KMS-11 (cell line): ENCODE results near the gene PGM1.

Source experiments
- H2AFZ ChIP-seq: fragments of 200-600 bp; sonication (generic); 2 replicates; pipeline ENCODE4 v1.6.1; 2016; ENCODE audit warnings: antibody characterized with exemption, mixed run types, low read depth
- H3K27ac ChIP-seq: fragments of 200-600 bp; sonication (generic); 2 replicates; pipeline ENCODE4 v1.6.1; 2016; ENCODE audit warnings: mild to moderate bottlenecking, mixed run types
- H3K27me3 ChIP-seq: fragments of 200-600 bp; sonication (generic); 2 replicates; pipeline ENCODE4 v1.6.1; 2017; ENCODE audit warnings: mild to moderate bottlenecking, low read depth, mixed run types, moderate library complexity; ENCODE audit not compliant: insufficient read depth
- H3K36me3 ChIP-seq: fragments of 200-600 bp; sonication (generic); 2 replicates; pipeline ENCODE4 v1.6.1; 2017; ENCODE audit warnings: mild to moderate bottlenecking, mixed run types; ENCODE audit not compliant: insufficient read depth
- H3K4me1 ChIP-seq: fragments of 200-600 bp; sonication (generic); 2 replicates; pipeline ENCODE4 v1.6.1; 2016; ENCODE audit warnings: mild to moderate bottlenecking, low read depth, mixed run types; ENCODE audit not compliant: poor library complexity, severe bottlenecking
- H3K4me2 ChIP-seq: fragments of 200-600 bp; sonication (generic); 2 replicates; pipeline ENCODE4 v1.7.0; 2016; ENCODE audit warnings: mild to moderate bottlenecking, mixed run types
- H3K4me3 ChIP-seq: fragments of 200-600 bp; sonication (generic); IDR thresholded peaks from 2 replicates; pipeline ENCODE4 v1.6.1; 2017; ENCODE audit warnings: low read depth, low read length, mixed read lengths; ENCODE audit not compliant: insufficient read depth
- H3K79me2 ChIP-seq: fragments of 200-600 bp; sonication (generic); 2 replicates; pipeline ENCODE4 v1.6.1; 2016; ENCODE audit warnings: low read depth, mixed run types; ENCODE audit not compliant: insufficient read depth
- H3K9ac ChIP-seq: fragments of 200-600 bp; sonication (generic); 2 replicates; pipeline ENCODE4 v1.6.1; 2016; ENCODE audit warnings: mild to moderate bottlenecking, mixed run types
- H4K20me1 ChIP-seq: fragments of 200-600 bp; sonication (generic); 2 replicates; pipeline ENCODE4 v1.6.1; 2016; ENCODE audit warnings: mild to moderate bottlenecking, mixed run types; ENCODE audit not compliant: insufficient read depth
- TF ChIP-seq, protein P1 (sequence below): fragments of 200-600 bp; sonication (generic); conservative IDR thresholded peaks from 2 replicates; pipeline ENCODE4 v1.6.1; 2017; ENCODE audit warnings: low read depth, mild to moderate bottlenecking, antibody characterized with exemption, low read length, moderate library complexity, mixed read lengths

PGM1 gene

DNA sequence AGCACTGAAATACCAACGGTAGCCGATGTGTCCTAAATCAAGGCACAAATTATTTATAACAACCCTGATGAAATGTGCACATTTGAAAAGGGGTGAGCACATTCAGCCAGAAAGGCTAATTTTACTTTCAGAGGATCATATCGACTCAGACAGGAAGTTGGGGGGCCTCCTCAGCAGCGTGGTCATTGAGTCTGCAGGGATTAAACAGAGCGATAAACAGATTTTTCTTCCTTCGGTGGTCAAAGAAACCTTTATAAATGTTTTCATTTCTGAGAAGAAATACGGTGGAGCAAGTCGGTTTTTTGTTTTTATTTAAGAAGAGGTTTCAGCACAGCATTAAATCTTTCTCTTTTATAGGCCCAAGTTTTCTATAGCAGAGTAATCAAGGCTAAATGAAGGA lies 45.7 kb downstream of the PGM1 start:
- Histone ChIP-seq H3K4me3 (no peak overlapping the region), H3K9ac (no peak overlapping the region), H2AFZ (no peak overlapping the region), H3K4me1 (peaks cover 5% of the 10 kb centered on the region), H4K20me1 (no peaks in the 10 kb centered on the region), H3K36me3 (no peaks in the 10 kb centered on the region), H3K27ac (no peak overlapping the region), H3K79me2 (no peaks in the 10 kb centered on the region), H3K27me3 (no peaks in the 10 kb centered on the region), H3K4me2 (no peak overlapping the region)
- TF ChIP-seq, protein P1, sequence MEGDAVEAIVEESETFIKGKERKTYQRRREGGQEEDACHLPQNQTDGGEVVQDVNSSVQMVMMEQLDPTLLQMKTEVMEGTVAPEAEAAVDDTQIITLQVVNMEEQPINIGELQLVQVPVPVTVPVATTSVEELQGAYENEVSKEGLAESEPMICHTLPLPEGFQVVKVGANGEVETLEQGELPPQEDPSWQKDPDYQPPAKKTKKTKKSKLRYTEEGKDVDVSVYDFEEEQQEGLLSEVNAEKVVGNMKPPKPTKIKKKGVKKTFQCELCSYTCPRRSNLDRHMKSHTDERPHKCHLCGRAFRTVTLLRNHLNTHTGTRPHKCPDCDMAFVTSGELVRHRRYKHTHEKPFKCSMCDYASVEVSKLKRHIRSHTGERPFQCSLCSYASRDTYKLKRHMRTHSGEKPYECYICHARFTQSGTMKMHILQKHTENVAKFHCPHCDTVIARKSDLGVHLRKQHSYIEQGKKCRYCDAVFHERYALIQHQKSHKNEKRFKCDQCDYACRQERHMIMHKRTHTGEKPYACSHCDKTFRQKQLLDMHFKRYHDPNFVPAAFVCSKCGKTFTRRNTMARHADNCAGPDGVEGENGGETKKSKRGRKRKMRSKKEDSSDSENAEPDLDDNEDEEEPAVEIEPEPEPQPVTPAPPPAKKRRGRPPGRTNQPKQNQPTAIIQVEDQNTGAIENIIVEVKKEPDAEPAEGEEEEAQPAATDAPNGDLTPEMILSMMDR, result no peak

GRCh38 chr1:63640633-63641567 lies 47.7 kb downstream of the PGM1 start:
- no peak overlapping the region for H2AFZ ChIP-seq
- H3K27me3 ChIP-seq, result no peaks in the 10 kb centered on the region
- no peaks in the 10 kb centered on the region for H3K79me2 ChIP-seq
- H3K4me2 ChIP-seq, result no peak overlapping the region
- TF ChIP-seq, protein P1, result no peak
- no peaks in the 10 kb centered on the region for H4K20me1 ChIP-seq
- H3K4me1 ChIP-seq, result peaks cover 1% of the 10 kb centered on the region
- H3K9ac ChIP-seq, result no peak overlapping the region
- no peaks in the 10 kb centered on the region for H3K36me3 ChIP-seq
- no peak overlapping the region for H3K27ac ChIP-seq
- H3K4me3 ChIP-seq, result no peak overlapping the region

DNA sequence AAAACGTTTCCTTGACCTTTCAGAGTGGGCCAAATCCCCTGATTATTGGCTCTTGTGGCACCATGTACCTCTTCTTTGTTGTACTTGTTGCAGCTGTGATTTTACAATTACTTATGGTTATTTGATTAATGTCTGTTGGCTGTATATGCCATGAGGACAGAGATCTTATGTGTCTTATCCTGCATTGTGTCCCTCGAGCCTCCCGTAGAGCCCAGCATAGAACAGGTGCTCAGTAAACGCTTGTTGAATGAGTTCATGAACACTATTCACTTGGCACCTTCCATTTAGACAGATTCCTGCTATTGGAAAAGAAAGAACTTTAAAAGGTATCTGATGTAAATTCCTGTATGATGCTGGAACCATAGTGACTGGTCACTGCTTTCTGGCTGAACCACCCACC lies 48.4 kb downstream of the PGM1 start:
- no peaks in the 10 kb centered on the region for H3K79me2 ChIP-seq
- TF ChIP-seq, protein P1, result no peak
- no peak overlapping the region for H3K4me3 ChIP-seq
- H3K27ac ChIP-seq, result no peak overlapping the region
- no peak overlapping the region for H2AFZ ChIP-seq
- no peak overlapping the region for H3K4me2 ChIP-seq
- H3K36me3 ChIP-seq, result no peaks in the 10 kb centered on the region
- H3K9ac ChIP-seq, result no peak overlapping the region
- H4K20me1 ChIP-seq, result no peaks in the 10 kb centered on the region
- no peaks in the 10 kb centered on the region for H3K4me1 ChIP-seq
- no peaks in the 10 kb centered on the region for H3K27me3 ChIP-seq

DNA sequence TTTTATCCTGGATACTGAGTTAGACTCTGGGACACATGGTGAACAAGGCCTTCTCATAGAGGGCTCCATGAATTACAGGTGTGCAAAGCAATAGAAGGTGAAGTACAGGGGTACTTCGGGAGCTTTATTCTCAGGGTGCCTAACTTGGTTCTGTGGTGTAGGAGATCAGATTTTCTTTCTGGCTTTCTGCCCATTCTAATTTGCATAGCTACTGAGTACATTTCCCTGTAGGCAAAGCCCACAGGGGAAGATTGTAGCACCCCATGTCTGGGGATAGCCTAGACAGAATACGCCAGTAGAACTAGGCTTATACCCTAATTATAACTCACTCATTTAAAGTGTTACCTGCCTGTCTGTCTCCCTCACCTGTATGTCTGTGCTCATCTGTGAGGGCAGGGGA lies 49.7 kb downstream of the PGM1 start:
- H4K20me1 ChIP-seq, result no peaks in the 10 kb centered on the region
- TF ChIP-seq, protein P1, result no peak
- no peak overlapping the region for H2AFZ ChIP-seq
- H3K4me2 ChIP-seq, result no peak overlapping the region
- H3K27me3 ChIP-seq, result no peaks in the 10 kb centered on the region
- no peak overlapping the region for H3K9ac ChIP-seq
- no peak overlapping the region for H3K4me3 ChIP-seq
- H3K36me3 ChIP-seq, result no peaks in the 10 kb centered on the region
- no peak overlapping the region for H3K27ac ChIP-seq
- no peaks in the 10 kb centered on the region for H3K79me2 ChIP-seq
- H3K4me1 ChIP-seq, result no peaks in the 10 kb centered on the region
